VCaP (cell line): ENCODE data around the gene TAS2R10.

Source experiments
- H3K27ac ChIP-seq: fragments of 450-650 bp; 2 replicates; pipeline ENCODE4 v1.5.1; 2017
- CTCF ChIP-seq: fragments of 450-650 bp; conservative IDR thresholded peaks from 2 replicates; pipeline ENCODE4 v1.5.1; 2017; ENCODE audit warnings: mild to moderate bottlenecking, moderate library complexity

TAS2R10 gene

GRCh38 chr12:10779103-10779502, 47.1 kb downstream of the TAS2R10 start:
- no peak overlapping the region for H3K27ac ChIP-seq
- TF ChIP-seq CTCF, result no peak
